ENCODE measurements around the gene PLEKHG4. TPM values are rescaled to one million over a fixed set of nuclear protein-coding genes. Genes with fewer than 3 reads are reported as not detected.

Gene PLEKHG4
- total RNA-seq, 1 donor from 2014 or later = 9.8 TPM

DNA sequence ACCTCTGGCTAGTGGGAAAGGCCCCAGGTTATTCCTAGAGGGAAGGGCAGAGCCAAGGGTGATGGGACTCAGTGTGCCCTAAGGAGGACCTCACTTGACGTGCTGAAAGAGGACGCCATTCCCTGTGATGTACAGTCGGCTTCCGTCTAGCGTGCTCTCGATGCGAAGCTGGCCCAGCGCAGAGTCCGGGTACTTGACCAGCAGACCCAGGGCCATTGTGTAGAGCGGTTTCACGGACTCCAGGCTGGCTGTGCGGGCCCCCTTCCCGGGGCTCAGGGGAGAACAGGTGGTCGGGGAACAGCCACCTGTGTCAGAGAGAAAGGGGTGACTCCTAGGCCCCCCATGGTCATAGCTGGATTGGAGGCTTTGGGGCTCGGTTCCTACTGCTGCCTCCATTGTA, 19.9 kb downstream of the PLEKHG4 start:
- TF ChIP-seq, protein P1, sequence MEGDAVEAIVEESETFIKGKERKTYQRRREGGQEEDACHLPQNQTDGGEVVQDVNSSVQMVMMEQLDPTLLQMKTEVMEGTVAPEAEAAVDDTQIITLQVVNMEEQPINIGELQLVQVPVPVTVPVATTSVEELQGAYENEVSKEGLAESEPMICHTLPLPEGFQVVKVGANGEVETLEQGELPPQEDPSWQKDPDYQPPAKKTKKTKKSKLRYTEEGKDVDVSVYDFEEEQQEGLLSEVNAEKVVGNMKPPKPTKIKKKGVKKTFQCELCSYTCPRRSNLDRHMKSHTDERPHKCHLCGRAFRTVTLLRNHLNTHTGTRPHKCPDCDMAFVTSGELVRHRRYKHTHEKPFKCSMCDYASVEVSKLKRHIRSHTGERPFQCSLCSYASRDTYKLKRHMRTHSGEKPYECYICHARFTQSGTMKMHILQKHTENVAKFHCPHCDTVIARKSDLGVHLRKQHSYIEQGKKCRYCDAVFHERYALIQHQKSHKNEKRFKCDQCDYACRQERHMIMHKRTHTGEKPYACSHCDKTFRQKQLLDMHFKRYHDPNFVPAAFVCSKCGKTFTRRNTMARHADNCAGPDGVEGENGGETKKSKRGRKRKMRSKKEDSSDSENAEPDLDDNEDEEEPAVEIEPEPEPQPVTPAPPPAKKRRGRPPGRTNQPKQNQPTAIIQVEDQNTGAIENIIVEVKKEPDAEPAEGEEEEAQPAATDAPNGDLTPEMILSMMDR (IDR thresholded peaks at IDR 0.05) = no peak
- TF ChIP-seq POLR2AphosphoS5 (IDR thresholded peaks at IDR 0.05; ENCODE audit: insufficient read depth in 1 of 2, low read depth in 1 of 2) (no peak), POLR2A (IDR thresholded peaks at IDR 0.05) (no peak)
- peaks cover 33% of the 10 kb centered on the region for H3K4me1 ChIP-seq
- no peak overlapping the region for H3K4me3 ChIP-seq
- no peaks in the 10 kb centered on the region for H3K27me3 ChIP-seq
- intact Hi-C loops (cut with DNase I) = no loop called here
- H3K36me3 ChIP-seq = no peaks in the 10 kb centered on the region
- DNase-seq (ENCODE audit: extremely low spot score in 2 of 2) = no peak
- no peaks in the 10 kb centered on the region for H3K9me3 ChIP-seq
- H3K27ac ChIP-seq = no peak overlapping the region

GRCh38 chr16:67301080-67301782, 21.9 kb downstream of the PLEKHG4 start:
- no peaks in the 10 kb centered on the region for H3K27me3 ChIP-seq
- no peaks in the 10 kb centered on the region for H3K36me3 ChIP-seq
- H3K4me1 ChIP-seq = peaks cover 17% of the 10 kb centered on the region
- TF ChIP-seq POLR2A (IDR thresholded peaks at IDR 0.05) (no peak), POLR2AphosphoS5 (IDR thresholded peaks at IDR 0.05; ENCODE audit: insufficient read depth in 1 of 2, low read depth in 1 of 2) (peak in 1 of 2 donors; percentile 22)
- intact Hi-C loops (cut with DNase I) = no loop called here
- no peak for DNase-seq (ENCODE audit: extremely low spot score in 2 of 2)
- H3K9me3 ChIP-seq = no peaks in the 10 kb centered on the region
- H3K4me3 ChIP-seq = no peak overlapping the region
- peak overlapping the region; percentile 73 for H3K27ac ChIP-seq

DNA sequence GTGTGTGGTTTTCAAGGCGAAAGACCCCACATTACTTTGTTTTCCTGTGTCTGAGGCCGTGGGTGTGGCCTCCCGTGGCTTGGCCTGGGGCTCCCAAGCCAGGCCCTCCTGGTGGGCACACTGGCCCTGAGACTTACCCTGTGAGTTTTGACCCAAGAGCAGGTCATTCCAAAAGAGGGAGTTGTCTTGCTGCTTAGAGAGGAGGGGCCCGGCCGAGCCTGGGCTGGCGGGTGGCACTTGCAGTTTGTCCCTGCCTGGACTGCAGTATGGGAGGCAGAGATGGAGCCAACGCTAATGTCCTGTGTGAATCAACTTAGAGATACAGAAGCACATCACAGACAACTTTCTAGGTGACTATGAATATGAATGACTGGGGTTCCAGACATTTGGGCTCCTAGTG, 22.7 kb downstream of the PLEKHG4 start:
- no peaks in the 10 kb centered on the region for H3K27me3 ChIP-seq
- H3K4me3 ChIP-seq = no peak overlapping the region
- peak overlapping the region; percentile 73 for H3K27ac ChIP-seq
- H3K36me3 ChIP-seq = no peaks in the 10 kb centered on the region
- intact Hi-C loops (cut with DNase I) = no loop called here
- peaks cover 15% of the 10 kb centered on the region for H3K4me1 ChIP-seq
- no peaks in the 10 kb centered on the region for H3K9me3 ChIP-seq
- no peak for TF ChIP-seq POLR2A (IDR thresholded peaks at IDR 0.05)
- no peak for DNase-seq (ENCODE audit: extremely low spot score in 2 of 2)

GRCh38 chr16:67302970-67303369, 23.6 kb downstream of the PLEKHG4 start:
- no peak for TF ChIP-seq POLR2A (IDR thresholded peaks at IDR 0.05)
- TF ChIP-seq, protein P1 (IDR thresholded peaks at IDR 0.05) = no peak
- TF ChIP-seq POLR2AphosphoS5 (IDR thresholded peaks at IDR 0.05; ENCODE audit: insufficient read depth in 1 of 2, low read depth in 1 of 2) = no peak
- H3K4me1 ChIP-seq = peaks cover 15% of the 10 kb centered on the region
- H3K9me3 ChIP-seq = no peaks in the 10 kb centered on the region
- no peak for DNase-seq (ENCODE audit: extremely low spot score in 2 of 2)
- no peak overlapping the region for H3K27ac ChIP-seq
- H3K27me3 ChIP-seq = no peaks in the 10 kb centered on the region
- no peak overlapping the region for H3K4me3 ChIP-seq
- intact Hi-C loops (cut with DNase I) = no loop called here
- no peaks in the 10 kb centered on the region for H3K36me3 ChIP-seq

- DNase-seq (ENCODE audit: extremely low spot score in 2 of 2) = no peak
- no peaks in the 10 kb centered on the region for H3K27me3 ChIP-seq
- H3K36me3 ChIP-seq = no peaks in the 10 kb centered on the region
- intact Hi-C loops (cut with DNase I) = no loop called here
- no peaks in the 10 kb centered on the region for H3K9me3 ChIP-seq
- H3K4me3 ChIP-seq = no peak overlapping the region
- H3K27ac ChIP-seq = no peak overlapping the region
- no peak for TF ChIP-seq POLR2AphosphoS5 (IDR thresholded peaks at IDR 0.05; ENCODE audit: insufficient read depth in 1 of 2, low read depth in 1 of 2)
- TF ChIP-seq, protein P1 (IDR thresholded peaks at IDR 0.05) = no peak
- no peak for TF ChIP-seq POLR2A (IDR thresholded peaks at IDR 0.05)
- peaks cover 15% of the 10 kb centered on the region for H3K4me1 ChIP-seq
Observed at GRCh38 chr16:67304020-67304419, 24.7 kb downstream of the PLEKHG4 start.
